K562 (cell line): ENCODE results near the gene SLC38A2. TPM values are rescaled to one million over a fixed set of nuclear protein-coding genes. Genes with fewer than 3 reads are reported as not detected.
"Not testable (repeated sequence)": the region's sequence is repeated elsewhere in the genome, so short reads cannot be mapped to it uniquely, and the experiment has no call there.

ENCODE experiments used
- ATAC-seq: fragments of 200-7000 bp; cut with Tn5 transposase; 3 replicates; pipeline ENCODE4 v1.9.1; 2020; ENCODE audit warnings: moderate library complexity
- BruUV-seq: library from RNA; stranded (reverse); fragments of 400-500 nt; replicated peaks from 2 replicates; lab custom pipeline; 2021; lab: Mats Ljungman, UMichigan
- CTCF ChIA-PET: fragments of 300-600 bp; formaldehyde crosslinking; extraction: SDS; loops from one replicate; lab custom pipeline; 2021; ENCODE audit warnings: low intra/inter-chr PET ratio; lab: Yijun Ruan, JAX
- POLR2A ChIA-PET: fragments of 300-600, 350-650 bp; sonication (Branson Sonifier 250); formaldehyde crosslinking; extraction: SDS; loops from one replicate; lab custom pipeline; 2021; ENCODE audit warnings: antibody characterized with exemption, inconsistent platforms; lab: Yijun Ruan, JAX
- DNase-seq, 4 experiments: peaks; one replicate each; pipeline versions ENCODE4 v3.0.0 to v3.0.0-alpha.2; 2011 to 2018; ENCODE audit warnings: low spot score in 3 of 4, mixed read lengths in 3 of 4; ENCODE audit errors: extremely low read depth in 1 of 4
- FAIRE-seq: peaks from 2 replicates; lab custom pipeline; 2011; peaks lifted over from hg19 to GRCh38; lab: Jason Lieb, UNC
- H2AFZ ChIP-seq: 2 replicates; pipeline ENCODE4 v1.6.0; 2011; ENCODE audit warnings: low read depth, low read length, control low read depth, inconsistent platforms
- H3K27ac ChIP-seq: fragments of 200-600 bp; 3 replicates; pipeline ENCODE4 v1.8.0; 2011; ENCODE audit warnings: low read depth, mild to moderate bottlenecking, control low read depth, inconsistent platforms, low read length, moderate library complexity, mixed read lengths; ENCODE audit errors: extremely low read depth
- H3K27me3 ChIP-seq, 2 experiments: fragments of 300-600 bp in 1 of 2; 2 replicates in 1 of 2; 3 replicates in 1 of 2; pipeline versions ENCODE4 v1.6.0 to v1.8.0; 2011; ENCODE audit warnings: inconsistent platforms in 2 of 2, low read length in 2 of 2, mild to moderate bottlenecking in 1 of 2, mixed read lengths in 1 of 2, moderate library complexity in 1 of 2; ENCODE audit not compliant: control insufficient read depth in 2 of 2, insufficient read depth in 2 of 2
- H3K36me3 ChIP-seq: fragments of 300-600 bp; 3 replicates; pipeline ENCODE4 v1.8.0; 2011; ENCODE audit warnings: mild to moderate bottlenecking, low read length, inconsistent platforms; ENCODE audit not compliant: control insufficient read depth, insufficient read depth
- H3K4me1 ChIP-seq, 2 experiments: fragments of 200-600 bp in 1 of 2; replicated peaks in 1 of 2; 2 replicates in 1 of 2; 3 replicates in 1 of 2; pipeline versions ENCODE4 v1.5.1 to v1.8.0; 2011; ENCODE audit warnings: inconsistent platforms in 2 of 2, low read length in 2 of 2, mild to moderate bottlenecking in 1 of 2, mixed read lengths in 1 of 2, moderate library complexity in 1 of 2; ENCODE audit not compliant: control insufficient read depth in 2 of 2, insufficient read depth in 2 of 2
- H3K4me2 ChIP-seq: 2 replicates; pipeline ENCODE4 v1.6.1; 2011; ENCODE audit warnings: low read length, control low read depth, inconsistent platforms, mixed read lengths; ENCODE audit not compliant: insufficient read depth
- H3K4me3 ChIP-seq: fragments of 200-600 bp; sonication (generic), shearing (Covaris generic); 2 replicates; pipeline ENCODE4 v1.5.1; 2016; ENCODE audit warnings: control low read depth, inconsistent platforms
- H3K79me2 ChIP-seq: fragments of 200-600 bp; 3 replicates; pipeline ENCODE4 v1.8.0; 2011; ENCODE audit warnings: low read length, inconsistent platforms; ENCODE audit not compliant: control insufficient read depth, insufficient read depth
- H3K9ac ChIP-seq, 2 experiments: 2 replicates each; pipeline versions ENCODE4 v1.6.0 to v1.6.1; 2011; ENCODE audit warnings: low read depth in 2 of 2, low read length in 2 of 2, control low read depth in 1 of 2, inconsistent platforms in 1 of 2, mild to moderate bottlenecking in 1 of 2, mixed read lengths in 1 of 2; ENCODE audit not compliant: insufficient read depth in 1 of 2
- H3K9me1 ChIP-seq: one replicate; pipeline ENCODE4 v1.6.0; 2011; ENCODE audit warnings: inconsistent platforms, mild to moderate bottlenecking, low read length, moderate library complexity; ENCODE audit not compliant: control insufficient read depth, insufficient read depth
- H3K9me3 ChIP-seq: replicated peaks from 2 replicates; pipeline ENCODE4 v1.5.1; 2011; ENCODE audit warnings: low read depth, low read length, inconsistent platforms; ENCODE audit not compliant: control insufficient read depth, insufficient read depth
- H4K20me1 ChIP-seq: replicated peaks from 2 replicates; pipeline ENCODE4 v1.6.1; 2011; ENCODE audit warnings: low read length, inconsistent platforms, mixed read lengths; ENCODE audit not compliant: control insufficient read depth, insufficient read depth
- BCOR ChIP-seq: fragments of 450-650 bp; IDR thresholded peaks from 2 replicates; pipeline ENCODE4 v1.6.1; 2016
- ETS1 ChIP-seq: conservative IDR thresholded peaks from 2 replicates; pipeline ENCODE4 v1.6.1; 2011; ENCODE audit warnings: low read depth, mild to moderate bottlenecking, low read length; ENCODE audit not compliant: control insufficient read depth
- KDM1A ChIP-seq, 2 experiments: fragments of 450-650 bp; IDR thresholded peaks; 2 replicates each; pipeline ENCODE4 v1.6.1; 2016; ENCODE audit warnings: mild to moderate bottlenecking in 2 of 2
- PRMT5 ChIP-seq: sonication (generic); formaldehyde crosslinking; IDR thresholded peaks from 2 replicates; pipeline ENCODE4 v1.5.0; 2020; ENCODE audit warnings: missing genetic modification reagents
- RNF2 ChIP-seq: sonication (generic); IDR thresholded peaks from 2 replicates; pipeline ENCODE4 v1.6.1; 2016
- SMARCA5 ChIP-seq: fragments of 450-650 bp; IDR thresholded peaks from 2 replicates; pipeline ENCODE4 v1.6.1; 2016
- ZNF146 ChIP-seq: IDR thresholded peaks from one replicate; pipeline ENCODE4 v1.6.1; 2018; ENCODE audit warnings: missing compliant biosample characterization; ENCODE audit not compliant: unreplicated experiment
- WGBS: fragments of 100-300 bp; shearing (Covaris generic); methylation state at CpG from one replicate; pipeline ENCODE4 v1.1.6; 2016; ENCODE audit warnings: low coverage, mixed read lengths; ENCODE audit not compliant: insufficient coverage; ENCODE audit errors: missing lambda C conversion rate; 5-methylcytosine and 5-hydroxymethylcytosine counted together
- in situ Hi-C: fragments of 300-500 bp; cut with MboI; formaldehyde crosslinking; loops from 4 replicates; pipeline ENCODE4 v1.15.0; 2018; ENCODE audit warnings: inconsistent platforms, mixed read lengths
- intact Hi-C: fragments of 100-400 bp; cut with micrococcal nuclease; formaldehyde crosslinking; loops from 2 replicates; pipeline ENCODE4 v1.14.2; 2022
- polyA plus RNA-seq, 8 experiments: library from polyadenylated mRNA; depleted of rRNA in 4 of 8; stranded (reverse) in 5 of 8; unstranded in 3 of 8; fragments of >200 nt; fragmentation: Nextera tagmentation in 2 of 8; fragmentation: Illumina TruSeq in 1 of 8; extraction: Ambion mirVana in 2 of 8; extraction: Trizol in 1 of 8; gene quantifications; 2 replicates each; pipeline versions ENCODE4 v1.2.1 to v1.2.3, GENCODE V29; 2011 to 2014; ENCODE audit warnings: inconsistent platforms in 1 of 8, missing spikeins in 1 of 8
- total RNA-seq, 7 experiments: library from RNA; depleted of rRNA in 6 of 7; stranded (reverse); fragments of >200 nt in 6 of 7; fragmentation: Illumina TruSeq in 2 of 7; extraction: Trizol in 2 of 7; gene quantifications; 2 replicates each; pipeline versions ENCODE4 v1.2.1 to v1.2.3, GENCODE V29; 2011 to 2021; ENCODE audit warnings: low replicate concordance in 1 of 7

The SLC38A2 gene
- total and polyA plus RNA-seq, 9 of the 15 experiments (the other 6 are each of a cell fraction or from before 2014, with no cell fraction given): 98.7 to 292 (median 143) TPM

GRCh38 chr12:46400406-46400805 is 27.8 kb upstream of the SLC38A2 start (continued):
- TF ChIP-seq ETS1 (no peak), PRMT5 (CRISPR knock-in tag) (no peak), RNF2 (no peak)

GRCh38 chr12:46399461-46400248 is 27.1 kb upstream of the SLC38A2 start:
- H2AFZ ChIP-seq, H3K36me3 ChIP-seq, H4K20me1 ChIP-seq, H3K4me2 ChIP-seq, ATAC-seq, in situ Hi-C loops, H3K27ac ChIP-seq, H3K27me3 ChIP-seq, CTCF ChIA-PET, POLR2A ChIA-PET, H3K79me2 ChIP-seq, H3K9me3 ChIP-seq, BruUV-seq, H3K9me1 ChIP-seq, FAIRE-seq, H3K9ac ChIP-seq, H3K4me1 ChIP-seq, intact Hi-C loops, H3K4me3 ChIP-seq, DNase-seq: not testable (repeated sequence)
- WGBS: 82% methylated on average over 6 of the region's 6 CpGs
- peak; percentile 9 to 40; a peak in 1 of 4 replicates for TF ChIP-seq KDM1A (IDR thresholded peaks at IDR 0.05)
- TF ChIP-seq SMARCA5: 0 out of 2 replicates have a peak, but pooled peaks have one; percentile 51
- peak; percentile 77 for TF ChIP-seq BCOR
- TF ChIP-seq ZNF146 (CRISPR knock-in tag): peak; percentile 84
